GM12891 (cell line): ENCODE results near the gene TSPAN7.

Experiments
- PAX5 ChIP-seq: IDR thresholded peaks from 2 replicates; pipeline ENCODE4 v1.6.1; 2011; ENCODE audit warnings: low read length, moderate library complexity, mild to moderate bottlenecking; ENCODE audit not compliant: insufficient read depth, severe bottlenecking
- POLR2A ChIP-seq: IDR thresholded peaks from 2 replicates; pipeline ENCODE4 v1.6.1; 2011; ENCODE audit warnings: low read depth, low read length, control low read depth
- POLR2AphosphoS5 ChIP-seq: IDR thresholded peaks from 2 replicates; pipeline ENCODE4 v1.6.1; 2011; ENCODE audit warnings: low read depth, low read length, control low read depth
- SPI1 ChIP-seq: IDR thresholded peaks from 2 replicates; pipeline ENCODE4 v1.6.1; 2011; ENCODE audit warnings: low read depth, low read length, control low read depth
- TAF1 ChIP-seq: IDR thresholded peaks from 2 replicates; pipeline ENCODE4 v1.6.1; 2011; ENCODE audit warnings: low read depth, low read length, control low read depth

GRCh38 chrX:38578167-38578566 lies 16.8 kb downstream of the TSPAN7 start:
- TF ChIP-seq POLR2AphosphoS5, result no peak
- TF ChIP-seq POLR2A, result no peak
- no peak for TF ChIP-seq SPI1
- no peak for TF ChIP-seq PAX5
- no peak for TF ChIP-seq TAF1
